Left cardiac atrium (tissue), 4 donors: ENCODE results near the gene ZHX3. TPM values are rescaled to one million over a fixed set of nuclear protein-coding genes. Genes with fewer than 3 reads are reported as not detected.
"Not testable (repeated sequence)": the region's sequence is repeated elsewhere in the genome, so short reads cannot be mapped to it uniquely, and the experiment has no call there.

Experiments
- ATAC-seq, 2 donors: fragments of 200-7000 bp; cut with Tn5 transposase; one replicate each; pipeline ENCODE4 v1.9.1; 2020; ENCODE audit warnings: mild to moderate bottlenecking in 2 of 2, moderate library complexity in 2 of 2
- DNase-seq: peaks from one replicate; pipeline ENCODE4 v3.0.0-alpha.2; 2020
- intact Hi-C, 2 donors: fragments of 100-400 bp; cut with DNase I; formaldehyde crosslinking; loops; one replicate each; pipeline versions ENCODE4 v1.14.1 to v1.15.1; 2022 to 2023
- total RNA-seq, 2 donors: library from RNA; stranded (reverse); fragmentation: NEBNext Ultra II Directional; extraction: Animal tissue kit (Norgen Biotek cat#: 25700); gene quantifications; one replicate each; pipeline ENCODE4 v1.2.1, GENCODE V29; 2021
- donor health status: DM: no; HTN: yes; CAD: no.
- donor health status: DM: no; HTN: yes; CAD: no; lungs with severe emphysema.
- donor health status: DM: yes; HTN: yes; CAD: no.
- donor health status: Dilated cardiomyopathy.

ZHX3 gene
- total RNA-seq, 2 donors from 2014 or later = 32.8 to 34.2 TPM

- no peak for DNase-seq
- no peak for ATAC-seq
- intact Hi-C loops = loop anchor here in 1 of 2 donors (10.0 kb wide), 1 partner anchor 92 kb away; no protein-coding TSS in a partner anchor
Measured at GRCh38 chr20:41242807-41243206, 74.7 kb downstream of the ZHX3 start.

DNA sequence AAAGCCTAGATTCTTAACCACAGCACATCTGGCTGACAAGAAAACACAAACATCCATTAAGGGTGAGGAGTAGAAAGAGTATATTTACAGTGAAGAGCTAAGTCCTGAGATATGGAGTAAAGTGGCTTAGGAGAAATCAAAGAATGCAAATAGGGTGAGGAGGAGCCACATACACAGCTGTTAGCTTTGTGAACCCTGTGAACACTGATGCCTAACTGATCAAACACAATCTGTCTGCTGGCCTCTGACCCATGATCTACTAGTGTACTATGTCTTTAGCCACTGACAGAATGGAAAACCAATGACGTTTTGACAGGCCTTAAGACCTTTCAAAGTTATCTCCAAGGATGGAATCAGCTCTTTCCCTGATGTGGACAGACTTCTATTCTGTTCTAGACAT, 75.2 kb downstream of the ZHX3 start:
- ATAC-seq (no peak), DNase-seq (no peak)
- intact Hi-C loops = loop anchor here in 1 of 2 donors (10.0 kb wide), 1 partner anchor 92 kb away; no protein-coding TSS in a partner anchor

DNA sequence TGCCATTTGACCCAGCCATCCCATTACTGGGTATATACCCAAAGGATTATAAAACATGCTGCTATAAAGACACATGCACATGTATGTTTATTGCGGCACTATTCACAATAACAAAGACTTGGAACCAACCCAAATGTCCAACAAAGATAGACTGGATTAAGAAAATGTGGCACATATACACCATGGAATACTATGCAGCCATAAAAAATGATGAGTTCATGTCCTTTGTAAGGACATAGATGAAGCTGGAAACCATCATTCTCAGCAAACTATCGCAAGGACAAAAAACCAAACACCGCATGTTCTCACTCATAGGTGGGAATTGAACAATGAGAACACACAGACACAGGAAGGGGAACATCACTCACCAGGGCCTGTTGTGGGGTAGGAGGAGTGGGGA, 80.3 kb downstream of the ZHX3 start:
- ATAC-seq, intact Hi-C loops, DNase-seq: not testable (repeated sequence)

GRCh38 chr20:41236818-41237217, 80.7 kb downstream of the ZHX3 start:
- ATAC-seq, intact Hi-C loops, DNase-seq: not testable (repeated sequence)

- DNase-seq (peak; percentile 31), ATAC-seq (peak; percentile 27 to 73)
- intact Hi-C loops = loop anchor here in 1 of 2 donors (5.0 kb wide), 1 partner anchor 83 kb away; the partner anchor contains the start of gene ZHX3
Measured at GRCh38 chr20:41234546-41234945, 83.0 kb downstream of the ZHX3 start.

- intact Hi-C loops = loop anchor here in 1 of 2 donors (5.0 kb wide), 1 partner anchor 83 kb away; the partner anchor contains the start of gene ZHX3
- DNase-seq (no peak), ATAC-seq (no peak)
Measured at GRCh38 chr20:41234041-41234440, 83.5 kb downstream of the ZHX3 start.

GRCh38 chr20:41232973-41233926, 84.3 kb downstream of the ZHX3 start:
- intact Hi-C loops = loop anchor here (1.0 to 5.0 kb wide), 3 partner anchors 60 to 84 kb away; partner anchors contain the start of gene ZHX3 (in 1 of the 2)
- ATAC-seq = peak; percentile 8 to 69
- DNase-seq = no peak

- ATAC-seq = no peak
- intact Hi-C loops = loop anchor here in 1 of 2 donors (5.0 kb wide), 1 partner anchor 86 kb away; the partner anchor contains the start of gene ZHX3
- no peak for DNase-seq
Measured at GRCh38 chr20:41231136-41231535, 86.4 kb downstream of the ZHX3 start.

GRCh38 chr20:41230136-41230535, 87.4 kb downstream of the ZHX3 start:
- DNase-seq (peak; percentile 65), ATAC-seq (peak in 1 of 2 donors; percentile 33)
- intact Hi-C loops = loop anchor here in 1 of 2 donors (5.0 kb wide), 1 partner anchor 87 kb away; the partner anchor contains the start of gene ZHX3

- no peak for ATAC-seq
- intact Hi-C loops = no loop called here
Measured at GRCh38 chr20:41229259-41229658, 88.3 kb downstream of the ZHX3 start.

GRCh38 chr20:41228858-41229257, 88.7 kb downstream of the ZHX3 start:
- intact Hi-C loops = no loop called here
- ATAC-seq (no peak), DNase-seq (no peak)

More at GRCh38 chr20:41229259-41229658, 88.3 kb downstream of the ZHX3 start:
- DNase-seq = no peak

GRCh38 chr20:41226426-41226825, 91.1 kb downstream of the ZHX3 start:
- ATAC-seq (no peak), DNase-seq (no peak)
- intact Hi-C loops = no loop called here

DNA sequence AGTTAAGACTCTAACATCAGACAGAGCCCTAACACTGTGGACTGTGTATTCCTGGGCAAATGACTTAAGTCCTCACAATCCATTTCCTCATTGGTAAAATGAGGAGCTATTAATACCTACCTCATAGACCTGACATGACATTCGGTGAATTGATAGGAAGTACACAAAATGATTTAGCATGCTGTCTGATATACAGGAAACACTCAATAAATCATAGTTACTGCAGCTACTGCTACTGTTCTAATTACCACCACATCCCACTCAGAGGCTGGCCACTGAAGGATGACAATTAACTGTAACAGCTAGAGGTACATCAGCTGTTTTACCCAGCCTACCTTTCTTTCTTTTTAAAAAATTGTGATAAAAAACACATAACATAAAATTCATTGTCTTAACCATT, 92.4 kb downstream of the ZHX3 start:
- intact Hi-C loops = no loop called here
- DNase-seq = no peak
- no peak for ATAC-seq

DNA sequence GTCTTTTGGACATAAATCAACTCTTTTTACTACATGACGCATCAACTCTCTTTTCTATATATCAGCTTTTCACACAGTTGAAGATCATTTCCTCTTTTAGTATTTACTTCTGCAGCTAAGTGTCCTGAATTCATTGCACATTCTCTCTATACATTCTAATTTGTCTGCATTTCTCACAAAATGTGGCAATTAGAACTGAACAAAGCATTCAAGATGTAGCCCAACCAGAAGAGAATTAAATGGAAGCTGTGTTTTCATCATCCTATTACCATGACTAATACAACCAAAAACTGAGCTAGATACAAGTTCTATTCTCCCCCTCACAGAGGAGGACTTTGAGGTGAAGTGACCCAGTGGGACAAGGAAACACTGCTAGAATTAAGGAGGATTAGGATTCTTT, 93.2 kb downstream of the ZHX3 start:
- DNase-seq (no peak), ATAC-seq (no peak)
- intact Hi-C loops = no loop called here

GRCh38 chr20:41223112-41223511, 94.4 kb downstream of the ZHX3 start:
- DNase-seq = no peak
- intact Hi-C loops = no loop called here
- peak in 1 of 2 donors; percentile 47 for ATAC-seq

DNA sequence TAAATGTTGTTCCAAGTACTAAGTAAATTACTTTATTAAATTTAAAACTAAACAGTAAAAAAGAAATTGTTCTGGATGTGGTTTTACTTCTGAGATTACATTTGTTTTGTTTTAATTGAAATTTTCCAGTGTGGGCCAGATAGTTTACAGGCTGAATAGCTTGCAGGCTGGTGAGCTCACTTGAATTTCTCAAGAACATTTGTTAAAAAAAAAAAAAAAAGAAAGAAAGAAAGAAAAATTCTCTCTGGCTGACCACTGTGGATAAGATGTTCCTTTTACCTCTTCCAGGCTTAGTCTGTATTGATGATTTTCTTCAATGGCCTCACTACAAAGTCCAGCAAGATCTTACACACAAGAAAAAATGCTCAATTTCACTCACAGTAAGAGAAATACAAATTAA, 94.8 kb downstream of the ZHX3 start:
- no peak for DNase-seq
- intact Hi-C loops = no loop called here
- peak in 1 of 2 donors; percentile 50 for ATAC-seq

- DNase-seq (no peak), ATAC-seq (peak in 1 of 2 donors; percentile 36)
- intact Hi-C loops = no loop called here
Measured at GRCh38 chr20:41222296-41222695, 95.2 kb downstream of the ZHX3 start.

- ATAC-seq (no peak), DNase-seq (no peak)
- intact Hi-C loops = no loop called here
Measured at GRCh38 chr20:41221614-41222218, 95.8 kb downstream of the ZHX3 start.

GRCh38 chr20:41219824-41220223, 97.7 kb downstream of the ZHX3 start:
- DNase-seq = no peak
- no peak for ATAC-seq
- intact Hi-C loops = no loop called here

DNA sequence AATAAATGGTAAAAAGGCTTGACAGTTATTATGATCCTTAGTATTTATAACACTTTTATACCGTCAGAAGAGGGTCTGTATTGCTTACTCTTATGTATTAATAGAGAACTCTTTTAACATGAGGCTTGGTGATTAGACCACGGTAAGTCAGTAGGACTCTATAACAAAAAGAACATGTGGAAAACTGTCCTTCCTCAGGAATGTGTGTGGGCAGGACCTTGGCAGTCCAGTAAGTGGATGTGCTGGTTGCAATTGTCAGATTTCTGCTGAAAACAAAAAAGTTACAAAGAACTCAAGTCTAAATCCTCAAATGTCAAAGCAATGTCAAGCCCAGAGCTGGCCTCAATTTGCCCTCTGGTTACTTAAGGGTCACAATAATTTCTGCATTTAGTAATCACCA, 99.1 kb downstream of the ZHX3 start:
- intact Hi-C loops = no loop called here
- DNase-seq = no peak

More for the DNA sequence above, 99.1 kb downstream of the ZHX3 start:
- peak in 1 of 2 donors; percentile 33 for ATAC-seq
